HG02852 (cell line): ENCODE data around the gene FNDC3B.
A peak's percentile ranks its signal among the peaks of the same experiment; 100 is the strongest.

ENCODE experiments used
- ATAC-seq: cut with Tn5 transposase; IDR thresholded peaks from one replicate; pipeline ENCODE4 v1.9.1; 2021; ENCODE audit warnings: mild to moderate bottlenecking, moderate library complexity; ENCODE audit not compliant: unreplicated experiment

Gene FNDC3B

DNA sequence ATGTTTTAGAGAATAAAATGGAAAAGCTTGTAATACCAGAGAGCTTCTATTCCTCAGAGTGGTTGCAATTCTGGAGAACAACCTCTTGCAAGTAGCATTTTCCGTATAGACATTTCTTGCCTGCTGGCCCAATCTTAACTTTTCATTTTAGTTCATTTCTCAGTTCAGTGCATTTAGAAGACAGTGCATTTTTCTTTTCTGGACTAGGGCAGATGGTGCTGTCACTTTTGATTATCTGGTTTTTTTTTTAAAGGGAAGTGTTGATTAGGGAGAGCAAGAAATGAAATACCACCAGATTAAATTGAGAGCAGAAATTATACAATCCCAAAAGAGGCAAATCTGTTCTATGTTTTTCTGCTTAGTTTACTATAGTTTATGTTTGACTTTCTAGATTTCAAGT is 236.2 kb downstream of the FNDC3B start:
- no peak for ATAC-seq

DNA sequence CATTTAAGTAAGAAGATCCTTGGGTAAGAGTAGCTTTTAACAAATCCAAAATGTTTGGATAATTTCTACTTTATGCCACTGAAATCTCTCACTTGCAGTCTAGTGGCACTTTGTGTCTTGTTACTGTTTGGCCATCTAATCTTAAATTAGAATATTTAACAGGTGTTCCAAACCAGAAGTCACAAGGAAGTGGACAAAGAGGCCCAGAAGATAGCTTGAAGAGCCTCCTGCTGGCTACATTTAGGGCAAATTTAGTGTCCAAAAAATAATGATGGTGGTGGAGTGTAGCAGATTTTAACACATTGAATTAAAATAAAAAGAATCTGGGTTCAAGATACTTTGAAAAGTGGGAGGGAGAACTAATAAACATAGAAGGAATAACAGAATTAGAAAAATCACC is 236.7 kb downstream of the FNDC3B start:
- ATAC-seq, result no peak

DNA sequence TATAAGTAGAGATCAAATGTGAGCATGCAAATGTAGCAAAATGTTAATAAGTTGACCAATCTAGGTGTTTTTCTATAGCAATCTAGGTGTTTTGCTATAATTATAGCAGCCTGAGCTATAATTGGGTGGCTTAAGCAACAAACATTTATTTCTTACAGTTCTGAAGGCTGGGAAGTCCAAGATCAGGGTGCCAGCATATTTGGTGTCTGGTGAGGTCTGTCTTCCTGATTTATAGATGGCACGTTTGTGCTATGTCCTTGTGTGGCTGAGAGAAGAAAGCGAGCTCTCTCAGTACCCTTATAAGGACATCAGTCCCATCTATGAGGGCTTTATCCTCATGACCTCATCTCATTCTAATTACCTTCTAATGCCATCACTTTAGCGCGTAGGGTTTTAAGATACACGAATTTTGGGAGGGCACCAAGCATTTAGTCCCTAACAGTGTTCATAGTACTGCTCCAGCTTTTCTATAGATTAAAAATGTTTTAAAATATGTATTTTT is 237.8 kb downstream of the FNDC3B start:
- no peak for ATAC-seq

DNA sequence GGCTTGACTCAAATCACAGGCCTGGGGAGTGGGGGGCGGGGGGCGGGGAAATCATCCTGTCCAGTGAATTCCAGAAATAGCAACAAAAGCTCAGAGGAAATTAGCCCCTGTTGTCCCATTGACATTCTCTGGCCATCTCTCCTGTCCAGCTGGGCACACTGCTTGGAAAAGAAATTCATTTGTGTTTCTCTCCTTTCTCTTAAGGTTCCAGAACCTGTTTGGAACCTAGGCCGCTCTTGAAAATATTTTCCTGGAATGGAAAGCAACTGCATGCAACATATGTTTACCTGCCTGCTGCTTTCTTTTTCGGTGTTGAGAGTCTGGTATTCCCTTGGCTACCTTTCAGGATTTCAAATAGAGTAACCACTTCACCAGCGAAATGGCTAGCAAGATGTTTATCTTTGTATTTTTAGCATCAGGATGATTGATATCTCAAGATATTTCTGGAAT is 239.8 kb downstream of the FNDC3B start:
- ATAC-seq, result no peak

DNA sequence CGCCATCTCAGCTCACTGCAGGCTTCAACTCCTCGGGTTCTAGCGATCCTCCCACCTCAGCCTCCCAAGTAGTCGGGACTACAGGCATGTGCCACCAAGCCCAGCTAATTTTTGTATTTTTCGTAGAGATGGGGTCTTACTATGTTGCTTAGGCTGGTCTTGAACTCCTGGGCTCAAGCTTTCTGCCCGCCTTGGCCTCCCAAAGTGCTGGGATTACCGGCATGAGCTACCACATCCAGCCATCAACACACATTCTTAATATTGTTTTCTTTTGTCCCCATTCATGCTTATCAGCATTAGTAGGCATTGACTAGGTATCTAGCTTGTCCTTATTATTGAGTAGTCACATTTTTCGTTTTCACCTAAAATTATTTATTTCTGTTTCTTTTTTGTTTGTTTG is 240.6 kb downstream of the FNDC3B start:
- ATAC-seq, result no peak

DNA sequence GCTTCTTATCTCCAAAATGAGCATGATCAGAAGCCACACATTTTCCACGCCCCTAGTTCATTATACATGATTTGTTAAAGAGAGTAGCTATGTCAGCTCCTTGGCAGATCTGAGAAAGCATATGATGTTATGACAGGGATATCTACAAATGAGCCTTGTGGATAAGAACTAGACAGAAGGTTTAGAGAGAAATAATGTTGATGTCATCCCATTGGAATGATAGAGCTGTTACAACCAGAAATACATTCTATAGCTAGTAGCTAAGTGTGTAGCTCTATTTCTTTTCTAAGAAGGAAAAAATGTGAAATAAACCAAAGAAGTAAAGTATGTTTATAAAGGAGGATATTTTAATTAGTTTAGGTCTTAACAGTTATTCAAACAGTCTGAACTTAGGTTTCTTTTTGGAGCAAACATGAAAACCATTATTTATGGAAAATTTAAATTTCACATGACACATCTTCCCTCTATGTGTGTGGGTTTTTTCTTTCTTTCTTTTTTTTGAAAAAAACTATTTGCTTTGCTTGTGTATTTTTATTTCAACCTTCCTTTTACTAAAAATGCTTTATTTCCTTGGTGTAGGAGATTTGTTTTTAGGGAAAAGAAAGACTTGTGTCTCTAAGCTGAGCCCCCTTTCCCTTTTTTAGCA is 241.2 kb downstream of the FNDC3B start:
- no peak for ATAC-seq

DNA sequence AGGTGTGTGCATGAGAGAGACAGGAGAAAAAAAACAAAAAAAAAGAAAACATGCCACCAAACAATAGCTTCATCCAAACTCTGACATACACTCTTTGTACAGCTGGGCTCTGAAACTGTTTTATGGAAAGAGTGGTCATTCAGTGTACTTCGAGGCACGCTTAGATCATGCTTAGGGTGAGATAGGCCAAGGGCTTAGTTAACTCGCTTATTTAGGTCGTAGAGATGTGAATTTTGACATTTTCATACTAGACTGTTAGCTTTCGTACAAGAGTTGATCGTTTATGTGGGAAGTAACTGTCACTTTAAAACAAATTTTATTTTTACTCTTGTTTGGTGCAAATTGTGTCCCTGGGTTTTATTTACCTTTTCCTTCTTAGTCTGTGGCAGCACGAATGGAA is 242.5 kb downstream of the FNDC3B start:
- no peak for ATAC-seq

DNA sequence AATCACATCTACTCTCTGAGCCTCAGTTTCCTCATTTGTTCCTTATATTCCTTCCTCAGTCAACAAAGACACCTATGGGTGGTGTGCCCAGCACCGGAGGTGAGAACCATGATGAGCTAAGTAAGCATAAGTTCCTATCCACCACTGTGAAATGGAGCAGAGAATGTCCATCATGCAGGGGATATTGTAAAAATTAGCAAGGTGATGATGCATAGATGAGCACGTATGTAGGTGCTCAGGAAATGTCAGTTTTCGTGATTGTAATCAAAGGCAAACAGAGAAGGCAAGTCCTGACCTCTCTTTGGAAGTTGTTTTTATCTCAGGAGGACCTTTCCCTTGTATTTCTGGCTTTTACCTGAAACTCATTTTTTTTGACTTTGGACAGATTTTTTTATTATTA is 243.5 kb downstream of the FNDC3B start:
- no peak for ATAC-seq

DNA sequence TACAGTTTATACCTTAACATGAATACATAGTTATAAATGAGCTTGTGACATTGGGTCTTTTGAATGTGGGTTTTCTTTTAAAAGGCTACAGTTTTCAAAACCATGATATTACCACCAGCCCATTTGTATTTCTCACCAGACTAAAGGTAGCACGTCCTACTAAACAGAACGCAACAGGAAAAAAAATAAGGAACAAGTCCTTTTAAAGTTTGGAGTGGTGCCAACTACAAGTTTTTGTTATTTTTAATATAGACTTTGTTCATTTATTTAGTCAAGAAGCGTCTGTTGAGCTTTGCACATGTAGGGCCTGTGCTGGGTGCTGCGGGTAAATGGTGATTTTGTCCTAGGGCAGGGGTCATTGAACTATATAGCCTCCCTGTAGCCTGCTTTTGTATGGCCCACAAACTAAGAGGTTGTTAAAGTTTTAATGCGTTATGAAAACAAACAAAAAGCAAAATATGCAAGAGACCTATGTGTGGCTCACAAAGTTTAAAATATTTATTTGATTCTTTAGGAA is 244.5 kb downstream of the FNDC3B start:
- no peak for ATAC-seq

DNA sequence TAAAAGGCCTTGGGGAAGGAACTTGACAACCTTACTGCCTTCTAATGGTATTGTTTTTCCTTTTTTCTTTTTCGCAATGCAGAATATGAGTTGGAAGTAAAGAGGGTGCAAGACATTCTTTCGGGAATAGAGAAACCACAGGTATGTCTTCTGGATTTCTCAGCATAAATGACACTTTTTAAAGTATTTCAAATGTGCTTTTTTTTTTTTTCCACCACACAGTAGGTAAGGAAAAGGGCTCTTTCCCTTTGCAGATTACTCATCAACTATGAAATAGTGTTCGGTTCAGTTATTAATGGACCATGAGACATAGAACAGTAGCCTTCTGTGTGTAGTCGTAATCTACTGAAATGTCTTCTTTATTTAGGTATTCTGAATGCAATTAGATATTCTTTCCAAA is 246.5 kb downstream of the FNDC3B start:
- no peak for ATAC-seq

DNA sequence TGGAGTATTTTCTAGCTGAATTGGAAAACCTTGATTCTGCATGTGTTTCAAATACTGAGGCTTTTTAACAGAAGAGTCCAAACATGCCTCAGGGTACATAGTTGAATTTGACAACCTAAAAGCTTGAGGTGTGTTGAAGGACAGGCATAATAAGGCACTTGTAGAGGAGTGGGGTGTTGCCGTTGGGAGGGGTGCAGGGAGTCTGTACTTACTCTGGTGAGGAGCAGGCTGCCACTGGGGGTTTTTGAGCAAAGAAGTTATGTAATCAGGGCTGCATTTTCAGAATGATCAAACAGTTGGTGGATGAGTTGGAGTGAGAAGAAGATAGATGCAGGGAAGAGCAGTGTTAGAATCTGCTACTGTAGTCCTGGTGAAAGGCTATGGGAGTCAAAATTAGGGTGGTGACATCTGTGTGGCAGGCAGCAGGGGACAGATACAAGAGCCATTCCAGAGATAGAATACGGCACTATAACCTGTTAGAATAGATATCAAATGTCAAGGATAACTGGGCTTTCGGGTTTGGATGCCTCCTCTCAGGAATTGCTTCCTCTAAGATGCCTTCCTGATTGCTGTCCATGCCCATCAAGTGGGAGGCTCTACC is 247.3 kb downstream of the FNDC3B start:
- ATAC-seq, result no peak

DNA sequence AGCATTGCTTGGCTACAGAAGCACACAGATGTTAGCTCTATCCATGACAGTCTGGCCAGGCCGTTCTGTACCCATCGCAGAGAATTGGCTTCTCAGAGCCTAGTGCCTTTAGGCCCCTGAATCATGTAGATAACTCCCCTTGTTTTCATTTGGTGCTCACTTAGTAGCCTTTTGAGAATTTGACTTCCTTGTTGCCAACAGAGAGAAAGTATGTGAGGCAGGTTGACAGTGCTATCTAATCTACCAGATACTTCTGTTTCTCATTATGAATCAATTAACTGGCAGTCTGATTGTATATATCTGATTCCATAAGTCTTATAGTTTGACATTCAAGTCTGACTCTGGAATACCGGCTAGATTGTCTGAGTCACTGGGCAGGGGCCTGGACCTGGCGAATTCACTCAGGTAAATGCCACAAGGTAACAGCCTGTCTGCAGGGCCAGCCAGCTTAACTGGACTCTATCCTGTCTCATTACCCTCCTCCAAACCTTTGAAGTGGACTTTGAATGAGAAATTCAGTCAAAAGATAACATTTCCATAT is 248.6 kb downstream of the FNDC3B start:
- no peak for ATAC-seq

DNA sequence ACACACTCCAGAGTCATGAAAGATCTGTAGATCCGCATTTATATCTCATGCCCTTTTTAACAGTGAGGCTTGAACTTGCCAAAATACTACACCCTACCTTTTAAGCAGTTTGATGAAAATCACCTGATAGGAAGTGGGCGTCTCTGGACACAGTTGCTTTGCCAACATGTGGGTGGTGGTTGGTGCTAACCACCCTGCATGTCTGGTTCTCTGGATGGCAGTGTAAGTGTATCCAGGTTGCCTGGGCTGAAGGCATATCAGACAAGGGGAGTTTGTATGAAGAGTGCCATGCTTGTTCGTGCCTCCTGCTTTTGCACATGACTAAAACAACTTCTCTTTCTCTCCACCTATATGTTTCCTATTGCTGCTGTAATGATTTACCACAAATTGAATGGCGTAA is 249.3 kb downstream of the FNDC3B start:
- ATAC-seq, result no peak

DNA sequence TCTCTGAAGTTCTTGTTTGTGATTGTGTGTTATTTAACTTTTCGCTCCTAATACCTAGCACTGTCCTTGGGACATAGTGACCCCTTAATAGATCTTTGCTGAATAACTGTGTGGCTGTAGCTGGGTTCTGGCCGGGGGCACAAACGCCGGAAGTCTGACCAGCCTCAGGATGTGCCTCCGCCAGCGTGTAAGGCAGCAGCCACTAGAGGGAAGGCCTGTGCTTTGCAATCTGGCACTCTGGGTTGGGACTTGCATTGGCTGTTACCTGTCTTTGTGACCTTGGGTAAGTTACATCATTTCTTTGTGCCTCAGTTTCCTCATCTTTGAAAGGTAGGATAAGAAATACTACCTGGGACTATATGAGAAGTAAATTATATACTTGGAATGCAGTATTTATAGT is 250.2 kb downstream of the FNDC3B start:
- peak; percentile 70 for ATAC-seq

DNA sequence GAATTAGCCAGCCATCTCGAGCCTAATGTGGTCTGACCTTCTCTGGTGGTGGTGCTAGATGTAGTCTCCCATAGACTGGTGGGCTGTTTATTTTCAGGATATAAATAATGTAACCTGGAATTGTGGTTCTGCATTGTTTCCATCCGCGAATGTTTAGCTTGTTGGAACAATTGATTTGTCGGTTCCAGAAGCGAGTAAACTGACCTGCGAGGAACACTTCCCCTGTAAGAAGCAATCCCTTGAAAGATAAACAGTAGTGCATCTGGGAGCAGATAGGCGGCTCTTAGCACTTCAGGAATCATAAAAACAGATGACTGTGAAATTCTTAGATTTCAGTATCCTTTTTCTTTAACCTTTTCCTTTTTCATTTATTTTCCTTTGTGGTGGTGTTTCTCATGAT is 251.1 kb downstream of the FNDC3B start:
- no peak for ATAC-seq

DNA sequence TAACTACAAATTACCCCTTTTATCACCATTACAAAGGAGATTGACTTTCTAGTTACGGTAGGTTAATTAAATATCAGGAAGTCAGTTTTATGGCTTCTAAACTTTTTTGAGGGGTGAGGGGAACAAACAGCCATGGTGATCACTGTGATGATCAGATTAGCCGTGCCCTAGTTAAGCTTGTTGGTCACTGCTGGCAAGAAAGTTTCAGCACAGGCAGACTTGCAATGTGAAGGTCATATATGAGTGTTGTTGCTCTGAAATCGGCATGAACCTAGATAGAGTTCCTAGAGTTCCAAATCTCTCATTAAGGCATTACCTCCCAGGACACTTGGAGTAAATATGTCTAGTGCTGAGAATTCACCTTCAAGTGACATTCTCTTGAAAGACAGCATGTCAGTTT is 252.3 kb downstream of the FNDC3B start:
- no peak for ATAC-seq

DNA sequence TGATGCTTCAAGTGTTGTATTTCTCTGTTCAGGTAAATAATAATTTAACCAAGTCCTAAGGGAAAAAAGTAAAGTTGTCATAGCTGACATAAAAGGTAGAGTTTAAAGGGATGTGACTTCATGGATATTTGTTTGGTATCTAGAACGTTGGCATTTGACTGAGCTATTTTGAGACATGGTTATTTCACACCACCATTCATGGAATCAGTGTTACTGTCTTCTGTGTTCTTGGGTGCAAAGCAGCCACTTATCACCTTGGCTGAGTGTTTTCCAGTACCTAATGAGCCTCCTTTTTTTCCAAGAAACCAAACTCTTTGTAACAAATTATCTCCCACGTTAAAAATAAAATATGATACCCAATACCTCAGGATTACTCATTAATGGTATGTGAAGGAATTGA is 253.0 kb downstream of the FNDC3B start:
- no peak for ATAC-seq

DNA sequence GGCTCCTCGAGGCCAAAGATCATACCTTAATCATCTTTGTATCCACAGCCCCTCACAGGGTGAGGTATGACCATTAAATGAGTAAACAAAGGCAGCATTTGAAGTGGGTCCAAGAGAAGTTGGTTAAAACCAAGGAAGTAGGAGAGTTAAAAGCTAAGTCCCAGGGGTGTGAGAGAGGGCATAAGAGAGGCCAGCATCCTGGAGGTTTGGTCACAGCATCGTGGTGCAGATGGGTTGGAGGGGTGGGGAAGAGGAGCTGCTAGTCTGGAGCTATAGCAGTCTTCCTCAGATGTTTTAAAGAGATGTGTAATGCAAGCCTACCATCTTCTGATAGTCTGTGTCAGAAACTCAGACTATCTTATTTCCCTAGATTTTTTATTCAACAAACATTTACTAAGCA is 253.7 kb downstream of the FNDC3B start:
- no peak for ATAC-seq

DNA sequence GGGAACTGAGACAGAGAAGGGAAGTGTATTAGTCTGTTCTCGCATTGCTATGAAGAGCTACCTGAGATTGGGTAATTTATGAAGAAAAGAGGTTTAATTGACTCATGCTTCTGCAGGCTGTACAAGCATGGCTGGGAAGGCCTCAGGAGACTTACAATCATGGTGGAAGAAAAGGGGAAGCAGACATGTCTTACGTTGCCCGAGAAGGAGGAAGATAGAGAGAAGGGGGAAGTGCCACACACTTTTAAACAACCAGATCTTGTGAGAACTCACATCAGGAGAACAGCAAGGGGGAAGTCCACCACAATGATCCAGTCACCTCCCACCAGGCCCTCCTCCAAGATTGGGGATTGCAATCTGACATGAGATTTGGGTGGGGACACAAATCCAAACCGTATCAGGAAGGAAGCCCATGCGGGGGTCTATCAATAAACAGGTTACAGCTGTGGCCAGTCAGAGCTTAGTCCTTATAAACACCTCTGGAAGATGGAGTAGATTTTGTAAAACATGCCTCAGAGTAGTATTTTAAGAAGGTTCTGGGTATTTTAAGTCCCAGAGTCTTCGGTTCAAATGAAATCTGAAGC is 254.9 kb downstream of the FNDC3B start:
- no peak for ATAC-seq

DNA sequence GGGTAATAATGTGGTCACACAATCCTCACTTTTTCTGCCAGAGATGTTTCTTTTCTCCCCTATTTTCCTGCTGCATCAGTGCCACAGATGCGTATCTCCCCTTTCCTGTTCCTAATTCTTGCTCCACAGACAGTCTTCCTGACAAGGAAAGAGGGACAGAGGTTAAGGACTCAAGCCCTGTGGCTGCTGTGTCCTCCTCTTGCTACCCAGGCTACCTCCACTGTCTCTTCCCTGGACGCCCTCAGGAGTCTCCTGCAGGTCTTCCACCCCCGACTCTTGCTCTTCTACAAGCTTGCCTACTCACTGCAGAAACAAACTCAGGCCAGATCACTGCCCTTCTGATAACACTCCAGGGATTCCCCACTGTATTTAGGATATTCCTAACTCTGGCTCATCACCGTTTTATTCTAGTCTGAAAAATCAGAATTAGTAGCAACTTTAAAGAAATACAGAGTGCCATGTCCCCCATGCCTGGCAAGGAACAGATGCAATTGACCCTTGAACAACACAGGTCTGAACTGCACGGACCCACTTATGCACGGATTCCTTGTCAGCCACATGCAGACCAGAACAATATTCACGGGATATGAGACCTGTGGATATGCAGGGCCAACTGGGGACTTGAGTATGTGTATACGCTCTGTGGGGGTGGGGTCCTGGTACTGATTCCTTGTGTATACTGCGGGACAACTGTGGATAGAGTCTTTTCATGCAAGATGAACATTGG is 257.0 kb downstream of the FNDC3B start:
- no peak for ATAC-seq

DNA sequence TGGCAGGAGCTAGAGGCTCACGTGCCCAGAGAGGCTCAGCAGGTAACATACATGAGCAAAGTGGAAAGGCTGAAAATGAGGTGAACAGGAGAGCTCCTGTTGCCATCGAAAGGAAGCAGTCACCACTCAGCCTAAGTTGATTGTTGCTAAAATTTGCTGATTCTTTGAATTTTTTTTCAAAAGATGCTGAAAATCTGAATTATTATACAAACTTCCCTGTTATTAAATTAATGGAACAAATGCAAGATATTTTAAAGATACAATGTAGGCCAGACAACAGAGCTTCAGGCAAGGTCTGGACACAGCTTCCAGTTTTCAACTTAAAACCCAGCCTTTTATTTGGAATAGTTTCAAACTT is 257.6 kb downstream of the FNDC3B start:
- ATAC-seq, result no peak
